Measurements from ENCODE around the gene RNF144A.

GRCh38 chr2:7075834-7076233 lies 158.6 kb downstream of the RNF144A start:
- TF ChIP-seq POLR2AphosphoS5 (IDR thresholded peaks at IDR 0.05; ENCODE audit: low read depth, low read length) (no peak), TAF1 (IDR thresholded peaks at IDR 0.05; ENCODE audit: borderline replicate concordance, insufficient read depth, low read length) (no peak), SIN3A (IDR thresholded peaks at IDR 0.05; ENCODE audit: borderline replicate concordance, insufficient read depth, low read length) (no peak)
- TF ChIP-seq, protein P1, sequence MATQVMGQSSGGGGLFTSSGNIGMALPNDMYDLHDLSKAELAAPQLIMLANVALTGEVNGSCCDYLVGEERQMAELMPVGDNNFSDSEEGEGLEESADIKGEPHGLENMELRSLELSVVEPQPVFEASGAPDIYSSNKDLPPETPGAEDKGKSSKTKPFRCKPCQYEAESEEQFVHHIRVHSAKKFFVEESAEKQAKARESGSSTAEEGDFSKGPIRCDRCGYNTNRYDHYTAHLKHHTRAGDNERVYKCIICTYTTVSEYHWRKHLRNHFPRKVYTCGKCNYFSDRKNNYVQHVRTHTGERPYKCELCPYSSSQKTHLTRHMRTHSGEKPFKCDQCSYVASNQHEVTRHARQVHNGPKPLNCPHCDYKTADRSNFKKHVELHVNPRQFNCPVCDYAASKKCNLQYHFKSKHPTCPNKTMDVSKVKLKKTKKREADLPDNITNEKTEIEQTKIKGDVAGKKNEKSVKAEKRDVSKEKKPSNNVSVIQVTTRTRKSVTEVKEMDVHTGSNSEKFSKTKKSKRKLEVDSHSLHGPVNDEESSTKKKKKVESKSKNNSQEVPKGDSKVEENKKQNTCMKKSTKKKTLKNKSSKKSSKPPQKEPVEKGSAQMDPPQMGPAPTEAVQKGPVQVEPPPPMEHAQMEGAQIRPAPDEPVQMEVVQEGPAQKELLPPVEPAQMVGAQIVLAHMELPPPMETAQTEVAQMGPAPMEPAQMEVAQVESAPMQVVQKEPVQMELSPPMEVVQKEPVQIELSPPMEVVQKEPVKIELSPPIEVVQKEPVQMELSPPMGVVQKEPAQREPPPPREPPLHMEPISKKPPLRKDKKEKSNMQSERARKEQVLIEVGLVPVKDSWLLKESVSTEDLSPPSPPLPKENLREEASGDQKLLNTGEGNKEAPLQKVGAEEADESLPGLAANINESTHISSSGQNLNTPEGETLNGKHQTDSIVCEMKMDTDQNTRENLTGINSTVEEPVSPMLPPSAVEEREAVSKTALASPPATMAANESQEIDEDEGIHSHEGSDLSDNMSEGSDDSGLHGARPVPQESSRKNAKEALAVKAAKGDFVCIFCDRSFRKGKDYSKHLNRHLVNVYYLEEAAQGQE (IDR thresholded peaks at IDR 0.05; ENCODE audit: insufficient read depth in 1 of 2, low read depth in 2 of 2, low read length in 2 of 2), result no peak
